ENCODE data around the gene APC2.

DNA sequence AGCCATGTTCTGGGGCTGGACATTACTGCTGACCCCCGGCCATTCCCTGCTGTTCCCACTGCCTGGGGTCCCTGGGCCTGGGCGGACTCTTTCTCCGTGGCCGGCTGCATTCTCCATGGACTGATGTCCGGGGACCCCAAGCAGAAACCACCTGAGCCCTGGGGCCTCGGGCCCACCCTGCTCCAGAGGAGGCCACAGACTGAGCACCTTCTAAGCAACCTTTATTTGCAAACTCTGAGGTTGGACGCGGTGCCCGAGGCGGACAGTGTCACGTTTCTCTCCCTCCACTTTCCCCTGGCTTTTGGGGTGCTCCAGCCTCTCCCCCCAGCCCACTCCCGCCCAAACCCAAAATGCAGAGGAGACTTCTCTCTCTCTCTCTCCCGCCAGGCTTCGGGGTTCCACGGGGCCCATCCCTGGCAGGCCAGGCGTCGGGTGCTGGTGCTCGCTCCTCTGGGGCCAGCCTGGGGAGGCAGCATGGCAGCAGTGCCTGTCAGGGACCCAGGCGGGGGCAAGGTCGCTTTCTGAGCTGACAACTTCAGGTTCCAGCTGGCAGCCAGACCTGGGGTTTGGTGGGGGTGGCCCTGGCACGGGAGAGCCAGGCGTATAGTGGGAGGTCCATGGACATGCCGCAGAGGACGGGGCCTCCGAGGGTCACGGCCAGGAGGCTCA, 31.4 kb downstream of the APC2 start:
- TF ChIP-seq, protein P1, sequence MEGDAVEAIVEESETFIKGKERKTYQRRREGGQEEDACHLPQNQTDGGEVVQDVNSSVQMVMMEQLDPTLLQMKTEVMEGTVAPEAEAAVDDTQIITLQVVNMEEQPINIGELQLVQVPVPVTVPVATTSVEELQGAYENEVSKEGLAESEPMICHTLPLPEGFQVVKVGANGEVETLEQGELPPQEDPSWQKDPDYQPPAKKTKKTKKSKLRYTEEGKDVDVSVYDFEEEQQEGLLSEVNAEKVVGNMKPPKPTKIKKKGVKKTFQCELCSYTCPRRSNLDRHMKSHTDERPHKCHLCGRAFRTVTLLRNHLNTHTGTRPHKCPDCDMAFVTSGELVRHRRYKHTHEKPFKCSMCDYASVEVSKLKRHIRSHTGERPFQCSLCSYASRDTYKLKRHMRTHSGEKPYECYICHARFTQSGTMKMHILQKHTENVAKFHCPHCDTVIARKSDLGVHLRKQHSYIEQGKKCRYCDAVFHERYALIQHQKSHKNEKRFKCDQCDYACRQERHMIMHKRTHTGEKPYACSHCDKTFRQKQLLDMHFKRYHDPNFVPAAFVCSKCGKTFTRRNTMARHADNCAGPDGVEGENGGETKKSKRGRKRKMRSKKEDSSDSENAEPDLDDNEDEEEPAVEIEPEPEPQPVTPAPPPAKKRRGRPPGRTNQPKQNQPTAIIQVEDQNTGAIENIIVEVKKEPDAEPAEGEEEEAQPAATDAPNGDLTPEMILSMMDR (IDR thresholded peaks at IDR 0.05): no peak
- TF ChIP-seq POLR2A (IDR thresholded peaks at IDR 0.05) (no peak), EP300 (IDR thresholded peaks at IDR 0.05) (no peak), POLR2AphosphoS5 (IDR thresholded peaks at IDR 0.05) (no peak)
